H1 (cell line): ENCODE measurements around the gene CNTN6. TPM values are rescaled to one million over a fixed set of nuclear protein-coding genes. Genes with fewer than 3 reads are reported as not detected.

ENCODE experiments used
- TEAD4 ChIP-seq: IDR thresholded peaks from 2 replicates; pipeline ENCODE4 v1.6.1; 2012; ENCODE audit warnings: low read depth, low read length, inconsistent platforms, mixed read lengths
- polyA plus RNA-seq, 7 experiments: library from polyadenylated mRNA; depleted of rRNA in 3 of 7; stranded (reverse) in 5 of 7; unstranded in 2 of 7; fragments of >200 nt in 5 of 7; fragments of 200-250 nt in 2 of 7; gene quantifications; 1 replicate in 5 of 7; 2 replicates in 1 of 7; 4 replicates in 1 of 7; pipeline versions ENCODE4 v1.2.1 to v1.2.3, GENCODE V29; 2011 to 2013; ENCODE audit warnings: missing spikeins in 2 of 7, mixed read lengths in 2 of 7
- total RNA-seq: library from RNA; stranded (reverse); fragmentation: NEBNext Ultra II Directional; extraction: Animal tissue kit (Norgen Biotek cat#: 25700); gene quantifications from 2 replicates; pipeline ENCODE4 v1.2.1, GENCODE V29; 2021
- TF ChIP-seq, protein P1 (sequence below): fragments of 300-600 bp; sonication (generic); IDR thresholded peaks from 2 replicates; pipeline ENCODE4 v1.7.1; 2012; ENCODE audit warnings: low read length, moderate library complexity, mild to moderate bottlenecking, inconsistent platforms; ENCODE audit not compliant: insufficient replicate concordance

CNTN6 gene
- total and polyA plus RNA-seq, 2 of the 8 experiments (the other 6 are each of a cell fraction or from before 2014, with no cell fraction given), result not detected

DNA sequence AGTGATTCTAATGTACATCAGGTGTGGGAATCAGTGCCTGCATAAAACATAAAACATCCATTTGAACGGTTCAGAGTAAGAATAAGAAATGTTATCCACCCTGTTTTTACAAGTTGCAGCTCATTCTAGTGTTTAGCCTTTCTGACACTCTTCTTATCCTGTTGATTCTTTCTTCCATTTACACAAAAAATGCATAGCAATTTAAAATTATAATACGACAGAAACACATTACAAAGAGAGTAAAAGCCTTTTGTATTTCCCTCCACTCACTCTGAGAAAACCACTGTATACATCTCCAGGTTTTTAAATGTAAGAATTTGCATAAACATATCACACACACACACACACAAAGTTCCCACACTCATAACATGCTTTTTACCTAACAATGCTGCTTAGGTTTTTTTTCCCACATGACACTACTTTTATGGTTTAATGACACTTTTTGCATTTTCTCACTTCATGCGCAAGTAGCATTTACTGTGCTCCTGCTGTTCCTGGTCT lies 199.8 kb downstream of the CNTN6 start (continued):
- TF ChIP-seq, protein P1, sequence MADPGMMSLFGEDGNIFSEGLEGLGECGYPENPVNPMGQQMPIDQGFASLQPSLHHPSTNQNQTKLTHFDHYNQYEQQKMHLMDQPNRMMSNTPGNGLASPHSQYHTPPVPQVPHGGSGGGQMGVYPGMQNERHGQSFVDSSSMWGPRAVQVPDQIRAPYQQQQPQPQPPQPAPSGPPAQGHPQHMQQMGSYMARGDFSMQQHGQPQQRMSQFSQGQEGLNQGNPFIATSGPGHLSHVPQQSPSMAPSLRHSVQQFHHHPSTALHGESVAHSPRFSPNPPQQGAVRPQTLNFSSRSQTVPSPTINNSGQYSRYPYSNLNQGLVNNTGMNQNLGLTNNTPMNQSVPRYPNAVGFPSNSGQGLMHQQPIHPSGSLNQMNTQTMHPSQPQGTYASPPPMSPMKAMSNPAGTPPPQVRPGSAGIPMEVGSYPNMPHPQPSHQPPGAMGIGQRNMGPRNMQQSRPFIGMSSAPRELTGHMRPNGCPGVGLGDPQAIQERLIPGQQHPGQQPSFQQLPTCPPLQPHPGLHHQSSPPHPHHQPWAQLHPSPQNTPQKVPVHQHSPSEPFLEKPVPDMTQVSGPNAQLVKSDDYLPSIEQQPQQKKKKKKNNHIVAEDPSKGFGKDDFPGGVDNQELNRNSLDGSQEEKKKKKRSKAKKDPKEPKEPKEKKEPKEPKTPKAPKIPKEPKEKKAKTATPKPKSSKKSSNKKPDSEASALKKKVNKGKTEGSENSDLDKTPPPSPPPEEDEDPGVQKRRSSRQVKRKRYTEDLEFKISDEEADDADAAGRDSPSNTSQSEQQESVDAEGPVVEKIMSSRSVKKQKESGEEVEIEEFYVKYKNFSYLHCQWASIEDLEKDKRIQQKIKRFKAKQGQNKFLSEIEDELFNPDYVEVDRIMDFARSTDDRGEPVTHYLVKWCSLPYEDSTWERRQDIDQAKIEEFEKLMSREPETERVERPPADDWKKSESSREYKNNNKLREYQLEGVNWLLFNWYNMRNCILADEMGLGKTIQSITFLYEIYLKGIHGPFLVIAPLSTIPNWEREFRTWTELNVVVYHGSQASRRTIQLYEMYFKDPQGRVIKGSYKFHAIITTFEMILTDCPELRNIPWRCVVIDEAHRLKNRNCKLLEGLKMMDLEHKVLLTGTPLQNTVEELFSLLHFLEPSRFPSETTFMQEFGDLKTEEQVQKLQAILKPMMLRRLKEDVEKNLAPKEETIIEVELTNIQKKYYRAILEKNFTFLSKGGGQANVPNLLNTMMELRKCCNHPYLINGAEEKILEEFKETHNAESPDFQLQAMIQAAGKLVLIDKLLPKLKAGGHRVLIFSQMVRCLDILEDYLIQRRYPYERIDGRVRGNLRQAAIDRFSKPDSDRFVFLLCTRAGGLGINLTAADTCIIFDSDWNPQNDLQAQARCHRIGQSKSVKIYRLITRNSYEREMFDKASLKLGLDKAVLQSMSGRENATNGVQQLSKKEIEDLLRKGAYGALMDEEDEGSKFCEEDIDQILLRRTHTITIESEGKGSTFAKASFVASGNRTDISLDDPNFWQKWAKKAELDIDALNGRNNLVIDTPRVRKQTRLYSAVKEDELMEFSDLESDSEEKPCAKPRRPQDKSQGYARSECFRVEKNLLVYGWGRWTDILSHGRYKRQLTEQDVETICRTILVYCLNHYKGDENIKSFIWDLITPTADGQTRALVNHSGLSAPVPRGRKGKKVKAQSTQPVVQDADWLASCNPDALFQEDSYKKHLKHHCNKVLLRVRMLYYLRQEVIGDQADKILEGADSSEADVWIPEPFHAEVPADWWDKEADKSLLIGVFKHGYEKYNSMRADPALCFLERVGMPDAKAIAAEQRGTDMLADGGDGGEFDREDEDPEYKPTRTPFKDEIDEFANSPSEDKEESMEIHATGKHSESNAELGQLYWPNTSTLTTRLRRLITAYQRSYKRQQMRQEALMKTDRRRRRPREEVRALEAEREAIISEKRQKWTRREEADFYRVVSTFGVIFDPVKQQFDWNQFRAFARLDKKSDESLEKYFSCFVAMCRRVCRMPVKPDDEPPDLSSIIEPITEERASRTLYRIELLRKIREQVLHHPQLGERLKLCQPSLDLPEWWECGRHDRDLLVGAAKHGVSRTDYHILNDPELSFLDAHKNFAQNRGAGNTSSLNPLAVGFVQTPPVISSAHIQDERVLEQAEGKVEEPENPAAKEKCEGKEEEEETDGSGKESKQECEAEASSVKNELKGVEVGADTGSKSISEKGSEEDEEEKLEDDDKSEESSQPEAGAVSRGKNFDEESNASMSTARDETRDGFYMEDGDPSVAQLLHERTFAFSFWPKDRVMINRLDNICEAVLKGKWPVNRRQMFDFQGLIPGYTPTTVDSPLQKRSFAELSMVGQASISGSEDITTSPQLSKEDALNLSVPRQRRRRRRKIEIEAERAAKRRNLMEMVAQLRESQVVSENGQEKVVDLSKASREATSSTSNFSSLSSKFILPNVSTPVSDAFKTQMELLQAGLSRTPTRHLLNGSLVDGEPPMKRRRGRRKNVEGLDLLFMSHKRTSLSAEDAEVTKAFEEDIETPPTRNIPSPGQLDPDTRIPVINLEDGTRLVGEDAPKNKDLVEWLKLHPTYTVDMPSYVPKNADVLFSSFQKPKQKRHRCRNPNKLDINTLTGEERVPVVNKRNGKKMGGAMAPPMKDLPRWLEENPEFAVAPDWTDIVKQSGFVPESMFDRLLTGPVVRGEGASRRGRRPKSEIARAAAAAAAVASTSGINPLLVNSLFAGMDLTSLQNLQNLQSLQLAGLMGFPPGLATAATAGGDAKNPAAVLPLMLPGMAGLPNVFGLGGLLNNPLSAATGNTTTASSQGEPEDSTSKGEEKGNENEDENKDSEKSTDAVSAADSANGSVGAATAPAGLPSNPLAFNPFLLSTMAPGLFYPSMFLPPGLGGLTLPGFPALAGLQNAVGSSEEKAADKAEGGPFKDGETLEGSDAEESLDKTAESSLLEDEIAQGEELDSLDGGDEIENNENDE, result no peak
- TF ChIP-seq TEAD4, result no peak
- TF ChIP-seq, all 59 proteins: peak for 0
